Adrenal gland (tissue), 5 donors: ENCODE data around the gene SART3.

ENCODE experiments used
- POLR2A ChIP-seq, 2 donors: fragments of 450-650 bp; IDR thresholded peaks; one replicate each; pipeline ENCODE4 v1.6.1; 2017; ENCODE audit warnings: antibody characterized with exemption in 2 of 2, mild to moderate bottlenecking in 2 of 2, moderate library complexity in 1 of 2
- TF ChIP-seq, protein P1 (sequence below), 6 experiments: fragments of 450-650 bp in 4 of 6; fragments of 200-600 bp in 2 of 6; sonication (generic) in 1 of 6; IDR thresholded peaks; 1 replicate in 5 of 6; 2 replicates in 1 of 6; pipeline versions ENCODE4 v1.5.1 to v1.8.0; 2016 to 2021; ENCODE audit warnings: antibody characterized with exemption in 6 of 6, mild to moderate bottlenecking in 2 of 6, moderate library complexity in 1 of 6
- donor health status: DM: no; HTN: no; CAD: no.

DNA sequence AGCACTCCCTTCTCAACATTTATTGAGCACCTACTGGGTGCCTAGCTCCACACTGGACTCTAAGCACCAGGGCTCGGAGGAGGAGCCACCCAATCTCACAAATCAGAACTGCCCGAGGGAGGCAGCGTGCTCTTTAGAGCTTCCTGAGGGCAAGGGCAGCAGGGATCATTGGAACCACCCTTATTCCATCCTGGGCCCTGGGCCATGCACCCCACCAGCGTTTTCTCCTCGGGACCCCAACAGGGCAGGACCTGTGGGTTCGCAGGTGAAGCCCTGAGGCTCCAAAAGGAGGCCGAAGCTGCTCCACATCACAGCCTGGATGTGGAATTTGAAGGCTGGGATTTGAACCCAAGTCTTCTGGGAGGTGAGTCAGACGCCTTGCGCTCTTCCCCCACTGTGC, 21.5 kb upstream of the SART3 start:
- TF ChIP-seq, protein P1, sequence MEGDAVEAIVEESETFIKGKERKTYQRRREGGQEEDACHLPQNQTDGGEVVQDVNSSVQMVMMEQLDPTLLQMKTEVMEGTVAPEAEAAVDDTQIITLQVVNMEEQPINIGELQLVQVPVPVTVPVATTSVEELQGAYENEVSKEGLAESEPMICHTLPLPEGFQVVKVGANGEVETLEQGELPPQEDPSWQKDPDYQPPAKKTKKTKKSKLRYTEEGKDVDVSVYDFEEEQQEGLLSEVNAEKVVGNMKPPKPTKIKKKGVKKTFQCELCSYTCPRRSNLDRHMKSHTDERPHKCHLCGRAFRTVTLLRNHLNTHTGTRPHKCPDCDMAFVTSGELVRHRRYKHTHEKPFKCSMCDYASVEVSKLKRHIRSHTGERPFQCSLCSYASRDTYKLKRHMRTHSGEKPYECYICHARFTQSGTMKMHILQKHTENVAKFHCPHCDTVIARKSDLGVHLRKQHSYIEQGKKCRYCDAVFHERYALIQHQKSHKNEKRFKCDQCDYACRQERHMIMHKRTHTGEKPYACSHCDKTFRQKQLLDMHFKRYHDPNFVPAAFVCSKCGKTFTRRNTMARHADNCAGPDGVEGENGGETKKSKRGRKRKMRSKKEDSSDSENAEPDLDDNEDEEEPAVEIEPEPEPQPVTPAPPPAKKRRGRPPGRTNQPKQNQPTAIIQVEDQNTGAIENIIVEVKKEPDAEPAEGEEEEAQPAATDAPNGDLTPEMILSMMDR (IDR thresholded peaks at IDR 0.05): no peak
- TF ChIP-seq POLR2A (IDR thresholded peaks at IDR 0.05): no peak
